Nephron progenitor cell (in vitro differentiated cells): ENCODE results near the gene IL17C.

ENCODE experiments used
- DNase-seq: peaks from one replicate; pipeline ENCODE4 v3.0.0; 2021
- H3K27ac Mint-ChIP-seq: 2 replicates; pipeline ENCODE4 v1.8.0; 2021; ENCODE audit warnings: mild to moderate bottlenecking, moderate library complexity, mixed read lengths
- H3K27me3 Mint-ChIP-seq: 2 replicates; pipeline ENCODE4 v1.8.0; 2021; ENCODE audit warnings: mild to moderate bottlenecking, low read depth, mixed read lengths; ENCODE audit not compliant: poor library complexity
- H3K36me3 Mint-ChIP-seq: 2 replicates; pipeline ENCODE4 v1.8.0; 2021; ENCODE audit warnings: low read depth, mixed read lengths
- H3K4me1 Mint-ChIP-seq: 2 replicates; pipeline ENCODE4 v1.8.0; 2021; ENCODE audit warnings: mixed read lengths
- H3K4me3 Mint-ChIP-seq: 2 replicates; pipeline ENCODE4 v1.8.0; 2021; ENCODE audit warnings: mild to moderate bottlenecking, moderate library complexity, mixed read lengths
- H3K9me3 Mint-ChIP-seq: 2 replicates; pipeline ENCODE4 v1.8.0; 2021; ENCODE audit warnings: mild to moderate bottlenecking, moderate library complexity, mixed read lengths
- CTCF ChIP-seq: fragments of 200-600 bp; sonication (generic); IDR thresholded peaks from 2 replicates; pipeline ENCODE4 v1.5.0; 2021; ENCODE audit warnings: antibody characterized with exemption

Gene IL17C

GRCh38 chr16:88681084-88681680 lies 42.8 kb downstream of the IL17C start:
- H3K9me3 Mint-ChIP-seq: no peaks in the 10 kb centered on the region
- peaks cover 43% of the 10 kb centered on the region for H3K27me3 Mint-ChIP-seq
- DNase-seq: no peak
- H3K27ac Mint-ChIP-seq: no peak overlapping the region
- H3K36me3 Mint-ChIP-seq: no peaks in the 10 kb centered on the region
- no peak overlapping the region for H3K4me3 Mint-ChIP-seq
- TF ChIP-seq CTCF: peak; percentile 17
- H3K4me1 Mint-ChIP-seq: peaks cover 18% of the 10 kb centered on the region

- no peaks in the 10 kb centered on the region for H3K9me3 Mint-ChIP-seq
- TF ChIP-seq CTCF: no peak
- peaks cover 18% of the 10 kb centered on the region for H3K4me1 Mint-ChIP-seq
- H3K27ac Mint-ChIP-seq: no peak overlapping the region
- no peak overlapping the region for H3K4me3 Mint-ChIP-seq
- peaks cover 47% of the 10 kb centered on the region for H3K27me3 Mint-ChIP-seq
- no peaks in the 10 kb centered on the region for H3K36me3 Mint-ChIP-seq
- DNase-seq: no peak
Measured at GRCh38 chr16:88681709-88682451, 43.5 kb downstream of the IL17C start.

GRCh38 chr16:88684569-88685155 lies 46.3 kb downstream of the IL17C start:
- peaks cover 75% of the 10 kb centered on the region for H3K27me3 Mint-ChIP-seq
- H3K4me3 Mint-ChIP-seq: no peak overlapping the region
- H3K4me1 Mint-ChIP-seq: peaks cover 23% of the 10 kb centered on the region
- TF ChIP-seq CTCF: no peak
- no peaks in the 10 kb centered on the region for H3K9me3 Mint-ChIP-seq
- H3K36me3 Mint-ChIP-seq: no peaks in the 10 kb centered on the region
- no peak overlapping the region for H3K27ac Mint-ChIP-seq
- DNase-seq: no peak

GRCh38 chr16:88685156-88686061 lies 47.0 kb downstream of the IL17C start:
- H3K36me3 Mint-ChIP-seq: no peaks in the 10 kb centered on the region
- H3K27me3 Mint-ChIP-seq: peaks cover 82% of the 10 kb centered on the region
- DNase-seq: no peak
- TF ChIP-seq CTCF: peak; percentile 49
- H3K27ac Mint-ChIP-seq: no peak overlapping the region
- peaks cover 23% of the 10 kb centered on the region for H3K4me1 Mint-ChIP-seq
- no peaks in the 10 kb centered on the region for H3K9me3 Mint-ChIP-seq
- H3K4me3 Mint-ChIP-seq: no peak overlapping the region

GRCh38 chr16:88686062-88686438 lies 47.7 kb downstream of the IL17C start:
- DNase-seq: no peak
- Mint-ChIP-seq H3K4me3 (peak overlapping the region; percentile 62), H3K9me3 (no peaks in the 10 kb centered on the region), H3K27ac (no peak overlapping the region), H3K27me3 (peaks cover 89% of the 10 kb centered on the region), H3K4me1 (peaks cover 23% of the 10 kb centered on the region), H3K36me3 (no peaks in the 10 kb centered on the region)
- no peak for TF ChIP-seq CTCF
